Keratinocyte (primary cell): Measurements from ENCODE around the gene DENND6B.

Experiments used
- EZH2 ChIP-seq: IDR thresholded peaks from one replicate; pipeline ENCODE4 v1.6.1; 2012; ENCODE audit warnings: inconsistent platforms, mild to moderate bottlenecking, low read length, moderate library complexity
- TF ChIP-seq, protein P1 (sequence below), 3 experiments: IDR thresholded peaks in 1 of 3; conservative IDR thresholded peaks in 1 of 3; optimal IDR thresholded peaks in 1 of 3; 2 replicates in 2 of 3; 3 replicates in 1 of 3; pipeline versions ENCODE3 to v1.5.1; 2011; ENCODE audit warnings: low read length in 3 of 3, mild to moderate bottlenecking in 3 of 3, moderate library complexity in 2 of 3, control low read depth in 1 of 3, inconsistent platforms in 1 of 3; ENCODE audit not compliant: insufficient read depth in 2 of 3; ENCODE audit errors: extremely low read depth in 1 of 3

DNA sequence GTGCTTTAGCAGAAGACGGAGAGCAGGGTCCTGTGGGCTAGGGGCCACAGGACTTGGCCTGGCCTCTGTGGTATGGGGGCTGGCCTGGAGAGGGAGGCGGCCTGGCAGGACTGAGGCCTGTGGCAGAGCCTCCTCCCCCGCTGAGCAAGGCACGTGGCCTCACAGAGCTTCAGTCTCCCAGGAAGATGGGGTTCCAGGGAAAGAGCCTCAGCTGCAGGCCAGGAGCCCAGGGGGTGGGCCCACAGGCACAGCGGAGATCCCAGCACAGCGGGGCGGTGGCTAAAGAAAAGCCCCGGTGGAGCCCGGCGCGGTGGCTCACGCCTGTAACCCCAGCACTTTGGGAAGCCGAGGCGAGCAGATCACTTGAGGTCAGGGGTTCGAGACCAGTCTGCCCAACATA is 67.5 kb downstream of the DENND6B start:
- TF ChIP-seq, protein P1, sequence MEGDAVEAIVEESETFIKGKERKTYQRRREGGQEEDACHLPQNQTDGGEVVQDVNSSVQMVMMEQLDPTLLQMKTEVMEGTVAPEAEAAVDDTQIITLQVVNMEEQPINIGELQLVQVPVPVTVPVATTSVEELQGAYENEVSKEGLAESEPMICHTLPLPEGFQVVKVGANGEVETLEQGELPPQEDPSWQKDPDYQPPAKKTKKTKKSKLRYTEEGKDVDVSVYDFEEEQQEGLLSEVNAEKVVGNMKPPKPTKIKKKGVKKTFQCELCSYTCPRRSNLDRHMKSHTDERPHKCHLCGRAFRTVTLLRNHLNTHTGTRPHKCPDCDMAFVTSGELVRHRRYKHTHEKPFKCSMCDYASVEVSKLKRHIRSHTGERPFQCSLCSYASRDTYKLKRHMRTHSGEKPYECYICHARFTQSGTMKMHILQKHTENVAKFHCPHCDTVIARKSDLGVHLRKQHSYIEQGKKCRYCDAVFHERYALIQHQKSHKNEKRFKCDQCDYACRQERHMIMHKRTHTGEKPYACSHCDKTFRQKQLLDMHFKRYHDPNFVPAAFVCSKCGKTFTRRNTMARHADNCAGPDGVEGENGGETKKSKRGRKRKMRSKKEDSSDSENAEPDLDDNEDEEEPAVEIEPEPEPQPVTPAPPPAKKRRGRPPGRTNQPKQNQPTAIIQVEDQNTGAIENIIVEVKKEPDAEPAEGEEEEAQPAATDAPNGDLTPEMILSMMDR (optimal IDR thresholded peaks at IDR 0.05 in 1 of 3, IDR thresholded peaks at IDR 0.05 in 1 of 3, conservative IDR thresholded peaks at IDR 0.05 in 1 of 3; ENCODE audit: extremely low read depth in 1 of 3, insufficient read depth in 2 of 3, low read length in 3 of 3) = no peak
- no peak for TF ChIP-seq EZH2
